ENCODE data around the gene FAM124A.

Gene FAM124A

DNA sequence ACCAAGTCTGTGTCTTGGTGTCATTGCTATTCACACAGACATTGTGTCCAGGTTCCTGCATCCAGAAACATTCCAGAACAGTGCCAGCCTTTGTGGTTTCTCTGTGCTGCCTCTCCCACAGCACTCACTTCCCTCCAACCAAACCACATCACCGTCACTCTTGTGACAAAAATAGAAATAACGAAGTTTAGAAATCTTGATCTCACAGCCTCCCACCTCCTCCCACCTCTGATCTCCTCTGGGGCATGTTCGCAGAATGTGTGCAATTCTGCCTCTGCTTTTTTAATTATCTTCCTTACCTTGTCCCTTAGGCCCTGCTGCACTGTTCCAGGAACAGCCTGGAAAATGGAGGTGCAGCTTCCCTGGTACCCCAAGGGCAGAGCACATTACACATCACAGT, 108.6 kb downstream of the FAM124A start:
- TF ChIP-seq GATA3 (IDR thresholded peaks at IDR 0.05; ENCODE audit: low read depth, low read length) = no peak
- TF ChIP-seq GATA2 (IDR thresholded peaks at IDR 0.05; ENCODE audit: low read depth, low read length) = no peak

DNA sequence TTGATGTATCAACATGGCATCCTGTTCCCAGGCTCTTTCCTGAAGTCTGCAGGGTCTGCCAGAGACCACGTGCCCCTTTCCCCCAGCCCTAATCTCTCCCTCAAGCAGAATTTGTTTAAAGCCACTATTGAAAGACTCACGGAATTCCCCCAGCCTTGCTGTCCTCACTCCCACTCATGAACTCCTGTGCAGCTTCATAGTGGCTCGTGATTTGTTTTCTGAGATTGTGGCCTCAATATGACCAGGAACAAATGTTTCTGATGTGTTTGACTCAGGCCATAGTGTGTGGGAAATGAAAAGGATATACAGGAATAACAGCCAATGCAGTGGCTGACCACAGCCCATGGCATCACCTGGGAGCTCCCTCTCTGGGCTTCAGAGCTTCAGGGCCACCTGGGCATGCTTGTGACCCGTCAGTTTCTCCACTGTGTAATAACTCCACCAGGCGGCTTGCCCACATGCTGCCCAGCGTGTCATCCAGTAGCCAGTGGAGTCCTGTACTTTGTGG, 109.2 kb downstream of the FAM124A start:
- TF ChIP-seq GATA2 (IDR thresholded peaks at IDR 0.05; ENCODE audit: low read depth, low read length) (no peak), GATA3 (IDR thresholded peaks at IDR 0.05; ENCODE audit: low read depth, low read length) (no peak)

DNA sequence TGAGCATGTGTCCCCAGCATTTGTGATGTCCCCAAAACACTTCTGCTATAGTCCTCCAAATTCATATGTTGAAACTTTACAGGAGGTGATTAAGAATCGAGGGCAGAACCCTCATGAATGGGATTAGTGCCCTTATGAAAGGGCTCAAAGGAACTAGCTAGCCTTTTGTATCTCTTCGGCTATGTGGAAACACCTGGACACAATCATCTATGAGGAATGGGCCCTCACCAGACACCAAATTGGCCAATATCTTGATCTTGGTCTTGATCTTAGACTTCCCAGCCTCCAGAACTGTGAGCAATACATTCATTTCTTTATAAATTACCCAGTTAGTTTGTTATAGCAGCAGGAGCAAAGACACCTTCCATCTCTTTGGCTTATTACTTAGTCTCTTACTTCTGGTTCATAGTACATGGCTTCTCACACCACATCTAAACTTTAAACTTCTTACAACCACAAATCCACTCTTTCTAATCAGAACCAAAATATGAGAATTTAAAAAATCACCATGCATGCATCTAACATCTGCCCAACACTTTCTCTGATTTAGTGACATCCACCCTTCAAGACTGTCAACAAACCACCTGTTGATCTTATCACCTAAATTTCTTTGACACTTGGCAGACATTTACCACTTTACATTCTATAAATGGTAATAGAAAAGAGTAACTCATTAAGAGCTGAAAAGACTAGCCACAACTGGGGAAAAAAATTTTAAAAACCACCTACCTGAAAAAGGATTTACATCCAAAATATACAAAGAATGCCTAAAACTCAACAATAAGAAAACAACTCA, 110.6 kb downstream of the FAM124A start:
- TF ChIP-seq GATA2 (IDR thresholded peaks at IDR 0.05; ENCODE audit: low read depth, low read length) (no peak), GATA3 (IDR thresholded peaks at IDR 0.05; ENCODE audit: low read depth, low read length) (no peak)

DNA sequence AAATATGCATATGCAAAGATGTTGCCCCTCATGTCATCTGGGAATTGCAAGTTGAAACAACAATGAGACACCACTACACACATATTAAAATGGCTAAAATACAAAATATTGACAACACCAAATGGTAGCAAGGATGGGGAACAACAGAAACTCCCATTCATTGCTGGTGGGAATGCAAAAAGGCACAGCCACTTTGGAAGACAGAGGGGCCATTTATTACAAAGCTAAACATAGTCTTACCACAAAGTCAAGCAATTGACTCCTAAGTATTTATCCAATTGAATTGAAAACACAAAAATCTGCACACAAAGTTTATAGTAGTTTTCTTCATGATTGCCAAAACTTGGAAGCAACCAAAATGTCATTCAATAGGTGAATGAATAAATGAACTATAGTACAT, 111.2 kb downstream of the FAM124A start:
- TF ChIP-seq GATA3 (IDR thresholded peaks at IDR 0.05; ENCODE audit: low read depth, low read length) (no peak), GATA2 (IDR thresholded peaks at IDR 0.05; ENCODE audit: low read depth, low read length) (no peak)

DNA sequence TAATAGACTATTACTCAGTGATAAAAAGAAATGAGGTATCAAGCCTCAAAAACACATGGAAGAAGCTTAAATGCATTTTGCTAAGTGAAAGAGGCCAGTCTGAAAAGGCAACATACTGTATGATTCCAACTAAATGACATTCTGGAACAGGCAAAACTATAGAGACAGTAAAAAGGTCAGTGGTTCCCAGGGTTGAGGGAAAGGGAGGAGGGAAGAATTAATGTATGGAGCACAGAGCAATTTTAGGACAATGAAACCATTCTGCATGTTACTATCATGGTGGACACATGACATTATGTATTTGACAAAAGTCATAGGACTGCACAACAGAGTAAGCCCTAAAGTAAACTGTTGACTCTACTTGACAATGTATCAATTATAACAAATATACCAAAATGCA, 111.6 kb downstream of the FAM124A start:
- no peak for TF ChIP-seq GATA3 (IDR thresholded peaks at IDR 0.05; ENCODE audit: low read depth, low read length)
- no peak for TF ChIP-seq GATA2 (IDR thresholded peaks at IDR 0.05; ENCODE audit: low read depth, low read length)

Measured in SH-SY5Y (cell line).